Kidney tubule cell (primary cell): ENCODE measurements around the gene DSTN.
A peak's percentile ranks its signal among the peaks of the same experiment; 100 is the strongest.

ENCODE experiments used
- DNase-seq: peaks from one replicate; pipeline ENCODE4 v3.0.0-alpha.2; 2018; ENCODE audit warnings: low spot score

The DSTN gene

GRCh38 chr20:17637413-17637780, 67.5 kb downstream of the DSTN start:
- DNase-seq, result no peak

GRCh38 chr20:17637985-17638640, 68.2 kb downstream of the DSTN start:
- no peak for DNase-seq

- DNase-seq, result no peak
These were observed 69.0 kb downstream of the DSTN start for GRCh38 chr20:17638835-17639407.

GRCh38 chr20:17640146-17640874, 70.4 kb downstream of the DSTN start:
- no peak for DNase-seq

GRCh38 chr20:17640875-17641378, 71.1 kb downstream of the DSTN start:
- no peak for DNase-seq

GRCh38 chr20:17641520-17641964, 71.7 kb downstream of the DSTN start:
- DNase-seq, result no peak

- no peak for DNase-seq
These were observed 72.1 kb downstream of the DSTN start for GRCh38 chr20:17641993-17642392.

- DNase-seq, result no peak
These were observed 72.8 kb downstream of the DSTN start for GRCh38 chr20:17642404-17643269.

GRCh38 chr20:17643531-17644188, 73.8 kb downstream of the DSTN start:
- DNase-seq, result peak; percentile 4

- DNase-seq, result peak; percentile 72
These were observed 74.6 kb downstream of the DSTN start for GRCh38 chr20:17644451-17644850.

GRCh38 chr20:17645010-17645409, 75.1 kb downstream of the DSTN start:
- no peak for DNase-seq

- DNase-seq, result no peak
These were observed 75.8 kb downstream of the DSTN start for GRCh38 chr20:17645546-17646208.

- no peak for DNase-seq
These were observed 76.5 kb downstream of the DSTN start for GRCh38 chr20:17646209-17646960.

- DNase-seq, result no peak
These were observed 77.1 kb downstream of the DSTN start for GRCh38 chr20:17646961-17647301.

- no peak for DNase-seq
These were observed 77.8 kb downstream of the DSTN start for GRCh38 chr20:17647391-17648314.

GRCh38 chr20:17648315-17648646, 78.4 kb downstream of the DSTN start:
- no peak for DNase-seq

- peak; percentile 29 for DNase-seq
These were observed 79.2 kb downstream of the DSTN start for GRCh38 chr20:17648791-17649730.
